ENCODE results near the gene NAALADL2.

The NAALADL2 gene

DNA sequence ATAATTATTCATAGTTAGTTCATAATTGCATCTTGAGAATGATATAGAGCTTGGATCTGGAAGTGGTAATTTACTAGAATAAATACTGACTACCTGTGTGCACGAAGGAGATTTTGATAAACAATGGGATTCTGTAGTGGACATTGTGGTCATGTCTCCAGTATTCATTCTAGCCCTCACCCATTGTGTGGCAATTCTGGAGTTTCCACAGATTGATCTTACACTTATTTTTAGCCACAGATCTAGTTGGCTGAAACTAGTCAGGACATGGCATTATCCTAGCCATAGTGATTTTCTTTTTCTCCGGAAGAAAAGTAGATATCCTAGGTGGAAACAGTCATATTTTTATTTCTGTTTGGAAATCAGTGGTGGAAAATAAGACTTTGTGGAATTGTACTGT is 833.1 kb downstream of the NAALADL2 start:
- Histone ChIP-seq H3K36me3 (ENCODE audit: low read length) (no peaks in the 10 kb centered on the region), H3F3A (ENCODE audit: insufficient read depth) (no peaks in the 10 kb centered on the region), H3K27me3 (ENCODE audit: low read length) (no peaks in the 10 kb centered on the region), H4K20me1 (ENCODE audit: low read depth, low read length) (no peaks in the 10 kb centered on the region), H3K4me3 (ENCODE audit: insufficient read depth, low read length, poor library complexity, severe bottlenecking) (no peak overlapping the region), H2AFZ (ENCODE audit: low read depth, low read length, severe bottlenecking) (no peak overlapping the region), H3K79me2 (ENCODE audit: insufficient read depth, low read length) (no peaks in the 10 kb centered on the region), H3K9me2 (replicated peaks; ENCODE audit: insufficient read depth, low read length) (no peaks in the 10 kb centered on the region), H3K4me2 (ENCODE audit: low read depth, low read length, poor library complexity, severe bottlenecking) (no peak overlapping the region), H3K27ac (ENCODE audit: low read depth, low read length) (no peak overlapping the region), H3K9me3 (ENCODE audit: insufficient read depth, low read length) (no peaks in the 10 kb centered on the region), H3K9ac (ENCODE audit: low read length) (no peak overlapping the region)
- TF ChIP-seq, protein P1, sequence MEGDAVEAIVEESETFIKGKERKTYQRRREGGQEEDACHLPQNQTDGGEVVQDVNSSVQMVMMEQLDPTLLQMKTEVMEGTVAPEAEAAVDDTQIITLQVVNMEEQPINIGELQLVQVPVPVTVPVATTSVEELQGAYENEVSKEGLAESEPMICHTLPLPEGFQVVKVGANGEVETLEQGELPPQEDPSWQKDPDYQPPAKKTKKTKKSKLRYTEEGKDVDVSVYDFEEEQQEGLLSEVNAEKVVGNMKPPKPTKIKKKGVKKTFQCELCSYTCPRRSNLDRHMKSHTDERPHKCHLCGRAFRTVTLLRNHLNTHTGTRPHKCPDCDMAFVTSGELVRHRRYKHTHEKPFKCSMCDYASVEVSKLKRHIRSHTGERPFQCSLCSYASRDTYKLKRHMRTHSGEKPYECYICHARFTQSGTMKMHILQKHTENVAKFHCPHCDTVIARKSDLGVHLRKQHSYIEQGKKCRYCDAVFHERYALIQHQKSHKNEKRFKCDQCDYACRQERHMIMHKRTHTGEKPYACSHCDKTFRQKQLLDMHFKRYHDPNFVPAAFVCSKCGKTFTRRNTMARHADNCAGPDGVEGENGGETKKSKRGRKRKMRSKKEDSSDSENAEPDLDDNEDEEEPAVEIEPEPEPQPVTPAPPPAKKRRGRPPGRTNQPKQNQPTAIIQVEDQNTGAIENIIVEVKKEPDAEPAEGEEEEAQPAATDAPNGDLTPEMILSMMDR (IDR thresholded peaks at IDR 0.05; ENCODE audit: insufficient read depth, low read length, poor library complexity, severe bottlenecking) = no peak
- TF ChIP-seq EZH2phosphoT487 (conservative IDR thresholded peaks at IDR 0.05; ENCODE audit: low read length) = no peak

DNA sequence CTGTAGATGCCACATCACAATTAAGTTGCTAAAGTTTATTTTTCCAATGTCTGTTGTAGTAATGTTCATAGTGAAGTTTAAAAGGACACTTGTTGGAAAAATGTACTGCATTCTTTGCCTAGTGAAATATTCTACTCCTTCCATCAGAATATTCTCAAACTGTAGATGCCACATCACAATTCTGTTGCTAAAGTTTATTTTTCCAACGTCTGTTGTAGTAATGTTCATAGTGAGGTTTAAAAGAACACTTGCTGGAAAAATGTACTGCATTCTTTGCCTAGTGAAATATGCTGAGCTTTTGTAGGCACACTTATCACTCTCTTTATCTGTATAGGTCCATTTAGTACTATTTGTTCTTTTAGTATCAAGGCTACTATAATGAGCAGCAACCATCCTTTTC is 836.1 kb downstream of the NAALADL2 start:
- H2AFZ ChIP-seq (ENCODE audit: low read depth, low read length, severe bottlenecking) = no peak overlapping the region
- TF ChIP-seq EZH2phosphoT487 (conservative IDR thresholded peaks at IDR 0.05; ENCODE audit: low read length) = no peak
- TF ChIP-seq, protein P1 (IDR thresholded peaks at IDR 0.05; ENCODE audit: insufficient read depth, low read length, poor library complexity, severe bottlenecking) = no peak
- no peaks in the 10 kb centered on the region for H3K9me3 ChIP-seq (ENCODE audit: insufficient read depth, low read length)
- no peaks in the 10 kb centered on the region for H3K9me2 ChIP-seq (replicated peaks; ENCODE audit: insufficient read depth, low read length)
- no peak overlapping the region for H3K9ac ChIP-seq (ENCODE audit: low read length)
- H3K4me3 ChIP-seq (ENCODE audit: insufficient read depth, low read length, poor library complexity, severe bottlenecking) = no peak overlapping the region
- H3K27me3 ChIP-seq (ENCODE audit: low read length) = no peaks in the 10 kb centered on the region
- no peaks in the 10 kb centered on the region for H3K79me2 ChIP-seq (ENCODE audit: insufficient read depth, low read length)
- no peaks in the 10 kb centered on the region for H4K20me1 ChIP-seq (ENCODE audit: low read depth, low read length)
- H3K36me3 ChIP-seq (ENCODE audit: low read length) = no peaks in the 10 kb centered on the region
- no peaks in the 10 kb centered on the region for H3F3A ChIP-seq (ENCODE audit: insufficient read depth)
- no peak overlapping the region for H3K4me2 ChIP-seq (ENCODE audit: low read depth, low read length, poor library complexity, severe bottlenecking)
- H3K27ac ChIP-seq (ENCODE audit: low read depth, low read length) = no peak overlapping the region

DNA sequence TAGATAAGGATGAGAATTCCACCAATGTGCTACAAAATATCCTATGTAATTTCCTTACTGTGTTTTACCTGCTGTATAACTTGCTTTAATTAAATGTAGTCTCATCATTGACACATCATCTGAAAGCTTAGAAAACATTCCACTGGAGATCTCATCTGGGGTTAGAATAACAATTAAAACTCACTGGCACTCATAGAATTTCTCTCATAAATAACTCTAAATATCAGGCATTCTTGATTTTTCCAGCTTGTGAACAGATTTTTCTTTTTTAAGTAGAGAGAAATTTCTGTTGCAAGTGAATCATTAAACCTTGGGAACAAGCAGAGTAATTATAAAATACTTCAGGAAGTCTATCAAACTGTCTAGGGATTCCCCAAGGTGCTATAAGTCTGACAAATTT is 843.8 kb downstream of the NAALADL2 start:
- Histone ChIP-seq H3K9me3 (ENCODE audit: insufficient read depth, low read length) (no peaks in the 10 kb centered on the region), H3K79me2 (ENCODE audit: insufficient read depth, low read length) (no peaks in the 10 kb centered on the region), H3K9me2 (replicated peaks; ENCODE audit: insufficient read depth, low read length) (no peaks in the 10 kb centered on the region), H3F3A (ENCODE audit: insufficient read depth) (no peaks in the 10 kb centered on the region), H3K36me3 (ENCODE audit: low read length) (no peaks in the 10 kb centered on the region), H3K9ac (ENCODE audit: low read length) (no peak overlapping the region), H4K20me1 (ENCODE audit: low read depth, low read length) (no peaks in the 10 kb centered on the region), H2AFZ (ENCODE audit: low read depth, low read length, severe bottlenecking) (no peak overlapping the region), H3K27ac (ENCODE audit: low read depth, low read length) (no peak overlapping the region), H3K4me3 (ENCODE audit: insufficient read depth, low read length, poor library complexity, severe bottlenecking) (no peak overlapping the region), H3K27me3 (ENCODE audit: low read length) (no peaks in the 10 kb centered on the region), H3K4me2 (ENCODE audit: low read depth, low read length, poor library complexity, severe bottlenecking) (no peak overlapping the region)
- TF ChIP-seq, protein P1 (IDR thresholded peaks at IDR 0.05; ENCODE audit: insufficient read depth, low read length, poor library complexity, severe bottlenecking) = no peak
- TF ChIP-seq EZH2phosphoT487 (conservative IDR thresholded peaks at IDR 0.05; ENCODE audit: low read length) = no peak
